ENCODE measurements around the gene AREL1.

DNA sequence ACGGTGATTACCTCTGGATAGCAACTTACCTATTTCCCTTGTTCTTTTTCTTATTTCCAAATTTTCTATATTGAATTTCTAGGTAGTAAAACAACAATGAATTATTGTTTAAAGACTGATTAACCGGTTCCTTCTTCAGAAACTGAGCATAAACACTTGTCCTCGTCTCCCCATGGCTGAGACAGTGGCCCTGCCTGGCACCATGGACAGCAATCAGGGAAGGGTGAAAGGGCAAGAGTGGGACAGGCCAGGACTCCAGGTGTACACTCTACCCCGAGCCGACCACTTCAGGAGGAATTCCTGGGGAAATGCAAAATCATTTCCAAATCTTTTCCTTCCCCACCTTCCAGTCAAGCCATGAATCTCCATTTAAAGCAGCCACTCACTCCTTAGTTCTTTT, 52.0 kb downstream of the AREL1 start:
- TF ChIP-seq, protein P1, sequence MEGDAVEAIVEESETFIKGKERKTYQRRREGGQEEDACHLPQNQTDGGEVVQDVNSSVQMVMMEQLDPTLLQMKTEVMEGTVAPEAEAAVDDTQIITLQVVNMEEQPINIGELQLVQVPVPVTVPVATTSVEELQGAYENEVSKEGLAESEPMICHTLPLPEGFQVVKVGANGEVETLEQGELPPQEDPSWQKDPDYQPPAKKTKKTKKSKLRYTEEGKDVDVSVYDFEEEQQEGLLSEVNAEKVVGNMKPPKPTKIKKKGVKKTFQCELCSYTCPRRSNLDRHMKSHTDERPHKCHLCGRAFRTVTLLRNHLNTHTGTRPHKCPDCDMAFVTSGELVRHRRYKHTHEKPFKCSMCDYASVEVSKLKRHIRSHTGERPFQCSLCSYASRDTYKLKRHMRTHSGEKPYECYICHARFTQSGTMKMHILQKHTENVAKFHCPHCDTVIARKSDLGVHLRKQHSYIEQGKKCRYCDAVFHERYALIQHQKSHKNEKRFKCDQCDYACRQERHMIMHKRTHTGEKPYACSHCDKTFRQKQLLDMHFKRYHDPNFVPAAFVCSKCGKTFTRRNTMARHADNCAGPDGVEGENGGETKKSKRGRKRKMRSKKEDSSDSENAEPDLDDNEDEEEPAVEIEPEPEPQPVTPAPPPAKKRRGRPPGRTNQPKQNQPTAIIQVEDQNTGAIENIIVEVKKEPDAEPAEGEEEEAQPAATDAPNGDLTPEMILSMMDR (IDR thresholded peaks at IDR 0.05; ENCODE audit: insufficient read depth, low read depth, low read length) = no peak
- TF ChIP-seq EZH2 (IDR thresholded peaks at IDR 0.05; ENCODE audit: insufficient read depth, low read length) = no peak

Data from astrocyte (in vitro differentiated cells and primary cell).